GM12891 (cell line): ENCODE results near the gene NKAIN2.

Experiments
- PAX5 ChIP-seq: IDR thresholded peaks from 2 replicates; pipeline ENCODE4 v1.6.1; 2011; ENCODE audit warnings: low read length, moderate library complexity, mild to moderate bottlenecking; ENCODE audit not compliant: insufficient read depth, severe bottlenecking
- POLR2A ChIP-seq: IDR thresholded peaks from 2 replicates; pipeline ENCODE4 v1.6.1; 2011; ENCODE audit warnings: low read depth, low read length, control low read depth
- SPI1 ChIP-seq: IDR thresholded peaks from 2 replicates; pipeline ENCODE4 v1.6.1; 2011; ENCODE audit warnings: low read depth, low read length, control low read depth

GRCh38 chr6:124799638-124800037 lies 996.0 kb downstream of the NKAIN2 start:
- TF ChIP-seq POLR2A (no peak), SPI1 (no peak), PAX5 (no peak)
